Hypothalamus (tissue), 51 donors: Measurements from ENCODE around the gene DLEC1.

ENCODE experiments used
- DNase-seq, 51 donors: peaks; one replicate each; lab custom pipeline; 2025; lab: John Stamatoyannopoulos, UW

The DLEC1 gene

DNA sequence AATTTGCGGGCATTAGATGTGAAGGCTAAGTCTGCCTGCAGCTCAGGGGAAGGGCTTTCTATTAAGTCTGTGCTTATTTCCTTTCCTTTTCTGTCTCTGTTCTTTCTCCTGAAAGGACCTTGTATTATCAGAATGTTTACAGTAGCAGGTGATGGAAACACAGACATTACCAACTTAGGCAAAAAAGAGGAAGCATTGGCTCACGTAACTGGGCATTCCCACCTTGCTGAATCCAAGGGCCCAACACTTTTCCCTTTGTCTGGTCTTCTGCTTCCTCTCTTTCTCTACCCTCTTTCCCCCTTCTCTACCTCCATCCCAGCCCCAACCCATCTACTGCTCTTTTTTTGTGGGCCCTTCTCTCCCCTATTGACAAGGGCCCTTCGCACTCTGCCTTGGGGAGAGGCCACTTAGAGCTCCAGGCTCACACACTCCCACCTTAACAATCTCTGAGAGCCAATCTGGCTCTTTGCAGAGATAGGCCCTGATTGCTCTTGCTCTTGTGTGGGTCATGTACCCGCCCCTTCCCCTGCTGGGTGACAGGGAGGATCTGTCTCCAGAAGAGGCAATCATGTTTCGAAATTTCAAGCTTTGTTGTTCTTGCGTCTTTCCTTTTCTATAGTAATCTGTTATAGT, 62.9 kb downstream of the DLEC1 start:
- no peak for DNase-seq

DNA sequence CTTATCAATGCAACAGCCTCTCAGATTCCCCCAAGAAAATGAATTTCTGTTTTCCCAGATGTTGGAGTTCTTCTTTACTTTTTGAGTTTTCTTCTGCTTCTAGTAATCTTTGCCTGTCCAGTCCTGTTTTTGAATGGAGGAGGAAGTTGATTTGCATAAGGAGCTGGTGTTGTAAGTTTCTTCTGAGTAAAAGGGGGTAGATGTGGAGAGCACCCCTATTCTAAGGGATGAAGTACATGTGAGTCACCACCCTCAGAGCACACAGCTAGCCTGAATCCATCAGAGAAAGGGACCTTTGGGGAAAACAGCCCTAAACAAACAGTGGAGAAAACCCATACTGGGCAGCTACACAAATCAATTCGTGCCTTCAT, 63.4 kb downstream of the DLEC1 start:
- DNase-seq: no peak

DNA sequence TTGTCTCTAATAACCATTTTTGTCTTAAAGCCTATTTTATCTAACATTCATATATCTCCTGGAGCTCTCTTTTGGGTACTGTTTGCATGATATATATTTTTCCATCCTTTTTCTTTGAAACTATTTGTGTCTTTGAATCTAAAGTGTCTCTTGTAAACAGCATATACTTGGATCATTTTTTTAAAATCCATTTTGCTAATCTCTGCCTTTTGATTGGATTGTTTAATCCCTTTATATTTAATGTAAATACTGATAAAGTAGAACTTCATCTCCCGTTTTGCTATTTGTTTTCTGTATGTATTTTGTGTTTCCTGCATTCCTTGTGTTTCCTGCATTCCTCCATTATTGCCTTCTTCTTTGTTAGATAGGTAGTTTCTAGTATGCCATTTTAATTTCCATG, 66.5 kb downstream of the DLEC1 start:
- no peak for DNase-seq

DNA sequence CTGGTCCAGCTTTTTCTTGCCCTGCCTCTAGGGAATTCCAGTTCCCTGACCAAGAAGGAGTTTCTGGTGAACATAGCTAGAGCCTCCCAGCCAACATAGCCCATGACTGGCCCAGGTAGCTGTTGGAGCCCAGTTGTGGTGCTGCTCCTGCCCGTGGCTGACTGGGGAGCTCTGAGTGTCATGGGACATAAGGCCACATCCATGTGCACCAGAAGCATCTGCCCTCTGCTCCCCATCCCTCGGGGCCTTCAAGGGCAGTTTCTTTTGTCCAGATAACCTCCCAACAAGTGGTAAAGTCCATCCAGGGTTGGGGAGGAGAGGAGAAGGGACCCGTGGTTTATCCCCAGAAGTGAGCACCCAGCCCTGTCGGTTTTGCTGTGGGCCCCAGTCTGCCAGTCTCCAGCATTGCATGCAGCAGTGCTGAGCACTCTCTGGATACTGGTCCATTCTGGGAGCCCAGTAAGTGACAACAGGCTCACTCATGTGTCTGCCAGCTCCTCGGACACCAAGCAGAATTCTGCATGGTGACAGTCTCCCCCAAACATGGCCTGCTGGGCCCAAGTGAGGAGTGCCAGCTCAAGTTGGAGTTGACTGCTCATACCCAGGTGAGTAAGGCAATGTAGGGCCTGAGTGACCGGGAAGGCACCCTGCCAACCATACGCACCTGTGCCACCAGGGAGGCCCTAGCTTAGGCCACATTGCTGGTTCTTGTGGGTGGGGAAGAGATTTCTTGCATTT, 69.1 kb downstream of the DLEC1 start:
- DNase-seq: no peak

DNA sequence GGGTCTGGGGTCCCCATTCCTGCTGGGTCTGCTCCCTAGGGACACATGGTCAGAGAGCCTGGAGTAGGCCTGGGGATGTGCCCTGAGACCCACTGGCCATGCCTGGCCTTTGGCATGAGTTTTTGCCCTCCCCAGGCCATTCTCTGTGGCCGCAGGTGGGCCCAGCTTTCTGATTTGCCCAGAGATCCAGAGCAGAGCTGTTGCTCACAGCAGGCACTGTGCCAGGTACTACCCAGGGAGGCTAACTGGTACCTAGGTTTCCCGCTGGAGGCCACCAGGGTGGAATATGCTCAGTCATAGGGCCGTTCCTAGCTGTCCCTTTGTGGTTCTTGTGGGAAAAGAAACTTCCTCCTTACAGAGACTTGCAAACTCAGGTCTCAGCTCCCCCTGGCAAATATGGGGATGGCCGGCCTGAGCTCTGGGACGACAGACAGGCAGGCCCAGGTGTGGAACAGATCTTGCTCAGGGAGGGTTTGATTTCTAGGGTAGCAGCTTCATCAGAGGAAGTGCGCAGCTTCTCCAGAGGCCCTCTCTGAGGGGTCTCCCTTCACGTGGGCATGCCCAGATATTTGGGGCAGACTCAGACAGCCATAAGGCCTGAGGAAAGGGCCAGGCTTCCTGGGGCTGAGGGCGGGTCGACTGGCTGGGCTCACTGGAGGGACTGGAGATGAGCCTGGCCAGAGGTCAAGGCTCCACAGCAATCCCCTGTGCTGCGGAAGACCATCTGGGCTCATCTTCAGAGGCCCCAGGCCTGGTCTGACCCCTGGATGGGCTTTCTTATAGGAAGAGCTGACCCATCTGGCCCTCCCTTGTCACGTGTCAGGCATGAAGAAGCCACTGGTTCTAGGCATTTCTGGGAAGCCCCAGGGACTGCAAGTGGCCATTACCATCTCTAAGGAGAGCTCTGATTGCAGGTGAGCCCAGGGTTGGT, 69.9 kb downstream of the DLEC1 start:
- DNase-seq: no peak

DNA sequence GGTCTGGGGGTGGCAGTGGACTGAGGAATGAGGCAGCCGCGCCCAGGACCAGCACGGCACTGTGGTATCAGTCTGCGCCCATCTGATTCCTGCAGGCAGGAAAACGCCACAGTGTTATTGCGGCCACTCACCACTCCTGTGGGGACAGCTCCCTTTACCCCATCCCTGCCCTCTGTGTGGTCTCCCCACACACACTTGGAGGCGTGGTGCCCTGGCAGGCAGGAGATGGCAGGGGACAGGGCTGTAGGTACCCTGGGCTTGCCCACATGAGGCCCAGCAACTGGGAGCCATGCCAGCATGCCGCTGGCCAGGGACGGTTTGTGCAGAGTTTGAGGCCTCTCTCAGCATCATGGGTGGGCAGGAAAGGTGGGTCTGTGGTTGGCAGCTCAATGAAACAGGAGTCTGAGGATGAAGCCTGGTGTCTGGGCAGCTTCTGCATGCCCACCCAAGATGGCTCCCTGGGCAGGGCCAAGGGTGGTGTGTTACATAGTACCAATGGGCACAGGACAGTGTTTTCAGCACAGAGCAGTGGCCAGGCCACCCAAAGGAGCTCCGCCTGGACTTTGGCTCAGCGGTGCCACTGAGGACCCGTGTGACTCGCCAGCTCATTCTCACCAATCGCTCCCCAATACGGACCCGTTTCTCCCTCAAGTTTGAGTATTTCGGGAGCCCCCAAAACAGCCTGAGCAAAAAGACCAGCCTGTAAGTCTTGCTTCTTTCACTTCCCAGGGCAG, 70.7 kb downstream of the DLEC1 start:
- no peak for DNase-seq

DNA sequence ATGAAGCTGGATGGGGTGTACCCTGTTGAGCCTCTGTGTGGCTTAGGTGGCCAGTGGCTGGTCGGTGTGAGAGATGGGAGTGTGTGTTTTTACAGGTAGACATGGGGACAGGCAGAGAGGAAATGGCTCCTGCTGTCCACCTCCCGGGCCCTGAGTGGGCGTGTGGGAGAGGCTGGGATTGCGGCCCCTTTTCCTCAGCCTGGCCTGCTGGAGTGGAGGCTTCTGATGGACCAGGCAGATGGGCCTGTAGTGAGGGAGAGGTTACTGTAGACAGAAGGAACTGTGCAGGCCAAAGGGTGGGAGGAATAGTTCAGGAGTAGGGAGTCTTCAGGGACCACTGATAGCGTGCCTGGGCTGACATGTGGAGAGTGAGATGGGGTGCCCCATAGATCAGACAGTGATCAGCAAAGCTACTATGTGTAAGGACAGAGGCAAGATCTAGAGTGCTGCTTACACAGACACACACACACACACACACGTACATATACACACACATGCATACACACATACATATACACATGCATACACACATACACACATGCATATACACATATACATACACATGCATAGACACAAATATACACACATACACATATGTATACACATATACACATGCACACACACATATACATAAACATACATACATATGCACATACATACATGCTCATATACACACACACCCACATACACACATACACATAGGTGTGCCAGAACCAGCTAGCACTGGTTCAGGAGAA, 71.5 kb downstream of the DLEC1 start:
- DNase-seq: no peak

DNA sequence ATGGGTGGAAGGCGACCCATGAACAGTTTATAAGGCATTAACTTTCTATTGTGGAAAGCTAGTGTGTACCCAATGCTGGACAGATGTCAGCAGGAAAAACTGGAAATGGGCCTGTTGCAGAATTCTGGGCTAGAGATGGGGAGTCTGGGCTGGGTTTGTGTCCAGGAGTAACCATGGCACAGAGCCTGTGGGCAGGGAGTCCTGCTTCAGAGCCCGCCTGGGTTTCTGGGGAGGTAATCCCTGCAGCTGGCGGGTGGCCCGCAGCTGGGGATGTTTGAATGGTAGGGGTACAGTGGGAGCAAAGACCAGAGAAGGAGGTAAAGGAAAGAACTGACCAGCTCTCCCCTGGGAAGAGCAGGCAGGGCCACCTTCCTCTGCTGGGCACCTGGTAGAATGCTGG, 72.2 kb downstream of the DLEC1 start:
- peak in 4 of 51 donors; percentile 23 to 58 (median 32) for DNase-seq

DNA sequence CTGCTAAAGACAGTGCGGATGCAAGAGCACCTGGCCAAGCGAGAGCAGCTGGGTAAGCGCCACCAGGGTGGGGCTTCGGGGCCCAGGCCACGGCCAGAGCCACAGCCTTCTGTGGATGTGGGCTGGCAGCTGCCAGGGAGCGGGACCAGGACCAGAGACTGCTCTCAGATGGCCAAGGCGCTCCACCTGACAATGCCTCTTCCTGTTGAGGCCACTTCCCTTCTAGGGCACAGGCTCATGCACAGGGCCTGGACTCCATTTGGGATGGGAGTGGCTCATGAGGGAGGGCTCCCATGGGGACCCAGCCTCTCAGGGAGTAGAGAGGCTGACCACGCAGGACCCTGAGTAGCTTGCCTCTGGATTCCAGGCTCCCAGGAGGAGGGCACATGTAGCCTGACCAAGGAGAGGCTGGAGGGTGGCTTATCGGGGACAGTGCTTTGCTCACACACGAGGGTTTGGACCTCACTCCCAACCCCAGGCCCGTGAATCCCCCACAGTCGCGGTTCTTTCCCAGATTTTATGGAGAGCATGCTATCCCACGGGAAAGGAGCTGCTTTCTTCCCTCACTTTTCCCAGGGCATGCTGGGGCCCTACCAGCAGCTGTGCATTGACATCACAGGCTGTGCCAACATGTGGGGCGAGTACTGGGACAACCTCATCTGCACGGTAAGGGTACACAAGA, 72.8 kb downstream of the DLEC1 start:
- DNase-seq: no peak

DNA sequence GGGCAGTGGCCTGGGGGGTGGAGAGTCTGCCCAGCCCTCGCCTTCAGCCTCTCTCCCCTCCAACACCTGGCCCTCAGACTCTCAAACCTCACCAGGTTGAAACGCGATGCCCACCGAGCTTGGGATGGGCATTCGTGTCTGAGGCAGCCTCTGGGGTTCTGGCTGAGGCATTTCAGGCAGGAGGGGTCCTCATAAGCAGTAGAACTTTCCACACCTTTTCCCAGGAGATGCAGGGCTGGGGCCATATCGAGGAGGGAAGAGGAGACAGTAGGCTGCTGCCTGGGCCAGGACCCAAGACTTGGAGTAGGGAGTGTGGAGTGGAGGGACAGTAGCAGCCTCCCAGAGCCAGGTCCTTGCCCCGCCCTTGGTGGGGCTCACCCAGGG, 73.4 kb downstream of the DLEC1 start:
- DNase-seq: no peak

DNA sequence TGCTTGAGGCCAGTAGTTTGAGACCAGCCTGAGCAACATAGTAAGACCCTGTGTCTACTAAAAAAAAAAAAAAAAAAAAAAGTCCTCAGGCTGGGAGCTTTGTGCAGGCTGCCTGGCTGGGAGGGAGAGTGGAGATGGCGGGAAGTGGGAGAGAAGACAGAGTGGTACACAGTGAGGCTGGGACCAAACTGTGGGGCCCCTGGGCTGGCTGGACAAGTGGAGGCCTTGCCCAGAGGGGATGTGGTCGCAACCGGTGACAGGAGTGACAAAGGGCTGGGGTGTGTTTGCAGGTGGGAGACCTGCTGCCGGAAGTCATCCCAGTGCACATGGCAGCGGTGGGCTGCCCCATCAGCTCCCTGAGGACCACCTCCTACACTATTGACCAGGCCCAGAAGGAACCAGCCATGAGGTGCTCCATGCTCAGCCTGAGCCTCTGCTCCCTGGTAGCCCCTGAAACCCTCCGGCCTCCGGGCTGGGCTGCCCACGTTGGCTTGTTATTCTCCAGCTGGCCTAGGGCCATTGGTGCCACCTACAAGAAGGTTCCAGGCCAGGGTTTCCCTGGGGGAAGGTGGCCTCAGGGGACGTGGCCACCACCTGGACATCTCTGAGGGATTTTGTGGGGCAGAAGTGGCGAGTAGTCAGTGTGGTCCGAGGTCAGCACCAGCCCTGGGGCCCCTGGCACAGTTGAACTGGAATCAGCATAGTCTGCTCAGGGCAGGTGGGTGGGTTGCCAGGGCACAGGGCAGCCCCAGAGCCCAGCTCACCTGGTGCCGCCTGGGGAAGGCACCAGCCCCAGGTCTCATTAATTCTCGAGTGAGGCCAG, 75.3 kb downstream of the DLEC1 start:
- no peak for DNase-seq

DNA sequence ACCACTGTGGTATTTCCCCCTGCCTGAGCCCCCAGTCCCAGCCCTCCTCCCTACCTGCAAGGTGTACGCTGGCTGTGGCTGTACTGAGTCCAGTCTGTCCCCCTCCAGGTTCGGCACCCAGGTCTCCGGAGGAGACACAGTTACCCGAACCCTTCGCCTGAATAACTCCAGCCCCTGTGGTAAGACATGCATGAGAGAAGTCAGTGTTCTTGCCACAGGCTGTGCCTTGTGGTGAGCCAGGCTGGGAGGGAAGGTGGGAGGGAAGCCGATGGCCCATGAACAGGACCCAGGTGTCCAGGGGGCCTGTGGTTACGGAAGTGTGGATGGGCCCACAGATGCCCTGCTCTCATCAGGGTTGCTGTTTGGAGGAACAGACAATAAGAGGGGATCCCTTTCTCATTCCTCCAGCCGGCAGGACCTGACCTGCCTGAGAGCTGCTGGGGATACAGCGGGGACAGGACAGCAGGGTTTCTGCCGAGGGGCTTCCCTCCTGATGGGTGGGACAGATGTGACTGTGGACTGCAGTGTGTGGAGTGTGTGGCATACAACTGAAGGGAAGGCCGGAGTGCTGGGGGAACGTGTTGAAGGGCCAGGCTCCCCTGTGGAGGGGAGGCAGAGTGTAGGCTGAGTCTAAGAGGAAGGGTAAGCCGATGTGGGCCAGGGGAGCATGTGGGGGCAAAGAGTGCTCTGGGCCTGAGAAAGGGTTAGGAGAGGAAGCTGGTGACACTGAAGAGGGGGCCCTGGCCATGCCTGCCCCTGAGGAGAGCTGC, 76.1 kb downstream of the DLEC1 start:
- no peak for DNase-seq

DNA sequence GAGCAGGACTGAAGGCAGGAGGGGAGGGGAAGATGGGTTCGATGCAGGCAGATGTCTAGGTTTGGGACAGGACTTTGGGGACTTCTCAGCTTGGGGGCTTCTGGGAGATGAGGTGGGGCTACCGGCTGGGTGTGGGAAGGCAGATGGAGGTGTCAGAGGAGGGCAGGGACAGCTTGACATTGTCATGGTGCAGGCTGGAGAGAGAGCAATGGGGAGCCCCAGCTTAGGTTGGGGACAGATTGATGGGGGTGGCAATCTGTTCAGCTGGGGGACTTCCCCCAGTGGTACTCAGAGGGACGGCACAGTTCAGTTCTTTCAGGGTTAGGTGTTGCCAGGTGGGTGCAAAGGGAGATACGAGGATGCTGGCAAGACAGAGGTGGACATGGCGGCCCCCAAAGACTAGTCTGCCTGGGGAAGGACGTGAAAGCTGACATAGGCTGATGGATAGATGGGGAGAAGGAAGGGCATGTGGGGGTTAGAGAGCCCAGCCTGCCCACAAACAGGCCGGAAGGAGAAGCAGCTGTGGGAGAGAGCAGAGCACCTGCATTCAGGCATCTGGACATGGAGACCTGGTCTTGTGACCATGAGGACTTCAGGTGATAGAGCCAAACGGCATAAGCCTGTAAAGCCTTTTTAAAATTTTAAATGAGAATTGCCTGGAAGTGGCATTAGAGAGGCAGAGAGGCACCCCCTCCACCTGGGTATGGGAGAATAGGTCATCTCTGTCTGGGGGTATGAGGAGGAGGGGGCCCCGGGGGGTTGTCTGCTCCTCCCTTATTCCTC, 76.8 kb downstream of the DLEC1 start:
- no peak for DNase-seq

DNA sequence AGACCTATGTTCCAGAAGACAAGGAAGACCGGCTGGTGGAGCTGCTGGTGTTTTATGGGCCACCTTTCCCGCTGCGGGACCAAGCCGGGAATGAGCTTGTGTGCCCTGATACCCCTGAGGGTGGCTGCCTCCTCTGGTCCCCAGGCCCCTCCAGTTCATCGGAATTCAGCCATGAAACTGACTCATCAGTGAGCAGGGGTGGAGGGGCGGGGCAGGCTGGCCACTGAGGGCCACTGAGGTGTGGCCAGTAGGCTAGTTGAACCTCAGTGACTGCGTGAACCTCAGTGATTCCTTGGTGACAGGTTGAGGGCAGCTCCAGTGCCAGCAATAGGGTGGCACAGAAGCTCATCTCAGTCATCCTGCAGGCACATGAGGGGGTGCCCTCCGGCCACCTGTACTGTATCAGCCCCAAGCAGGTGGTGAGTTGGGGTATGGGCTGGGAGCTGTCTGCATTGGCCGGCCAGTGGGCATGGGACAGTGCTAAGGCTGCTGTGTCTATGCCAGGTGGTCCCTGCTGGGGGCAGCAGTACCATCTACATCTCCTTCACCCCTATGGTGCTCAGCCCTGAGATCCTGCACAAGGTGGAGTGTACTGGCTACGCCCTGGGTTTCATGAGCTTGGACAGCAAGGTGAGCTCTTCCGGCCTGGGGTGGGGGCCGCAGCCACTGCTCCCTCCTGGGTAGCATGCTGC, 77.6 kb downstream of the DLEC1 start:
- no peak for DNase-seq

DNA sequence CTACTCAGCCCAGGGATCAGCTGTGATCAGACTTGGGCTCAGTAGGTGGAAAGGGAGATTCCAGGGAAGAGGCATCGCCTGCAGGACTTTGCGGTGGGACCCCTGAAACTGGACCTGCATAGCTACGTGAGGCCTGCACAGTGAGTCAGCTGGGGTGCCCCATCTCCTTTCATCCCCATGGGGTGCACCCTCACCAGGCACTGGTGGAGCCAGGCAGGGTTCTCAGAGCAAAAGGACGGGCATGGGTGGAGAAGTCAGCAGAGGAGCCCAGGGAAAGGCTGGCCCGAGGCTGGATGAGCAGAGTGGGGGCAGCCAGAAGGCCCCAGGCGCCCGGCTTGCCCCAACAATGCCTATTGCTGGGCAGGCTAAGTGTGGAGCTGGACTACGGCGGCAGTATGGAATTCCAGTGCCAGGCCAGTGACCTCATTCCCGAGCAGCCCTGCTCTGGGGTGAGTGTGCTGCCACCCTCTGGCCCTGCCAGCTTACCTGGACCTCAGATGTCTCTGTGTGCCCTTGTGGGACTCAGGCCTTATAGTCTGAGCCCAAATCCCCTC, 78.2 kb downstream of the DLEC1 start:
- peak in 4 of 51 donors; percentile 18 to 31 (median 24) for DNase-seq
